Measurements from ENCODE around the gene EIF1AX.

GRCh38 chrX:20135944-20136343 is 5.7 kb downstream of the EIF1AX start:
- TF ChIP-seq EZH2phosphoT487 (IDR thresholded peaks at IDR 0.05; ENCODE audit: borderline replicate concordance, low read length) (no peak), CTCF (IDR thresholded peaks at IDR 0.05; ENCODE audit: low read depth, low read length, poor library complexity, severe bottlenecking) (no peak)
